Cardiac fibroblast (primary cell): ENCODE results near the gene MVD.

Experiments
- DNase-seq, 2 donors: peaks; one replicate each; pipeline versions ENCODE4 v3.0.0 to v3.0.0-alpha.2; 2010; ENCODE audit warnings: low read depth in 2 of 2
- H3K4me3 ChIP-seq, 2 donors: replicated peaks in 1 of 2; 1 replicate in 1 of 2; 2 replicates in 1 of 2; pipeline ENCODE4 v1.5.1; 2011; ENCODE audit warnings: low read depth in 2 of 2, low read length in 2 of 2, mild to moderate bottlenecking in 2 of 2, moderate library complexity in 1 of 2
- CTCF ChIP-seq: IDR thresholded peaks from one replicate; pipeline ENCODE4 v1.5.1; 2011; ENCODE audit warnings: low read depth, mild to moderate bottlenecking, low read length, inconsistent platforms

Gene MVD

GRCh38 chr16:88634994-88635670 lies 27.8 kb downstream of the MVD start:
- TF ChIP-seq CTCF: no peak
- no peak for DNase-seq

GRCh38 chr16:88634141-88634993 lies 28.5 kb downstream of the MVD start:
- H3K4me3 ChIP-seq: peak overlapping the region; percentile 37 to 48
- TF ChIP-seq CTCF: no peak
- DNase-seq: peak; percentile 44 to 60

More at GRCh38 chr16:88634994-88635670, 27.8 kb downstream of the MVD start:
- H3K4me3 ChIP-seq: peak overlapping the region; percentile 37 to 48

GRCh38 chr16:88633684-88634140 lies 29.2 kb downstream of the MVD start:
- DNase-seq: peak in 1 of 2 donors; percentile 30
- no peak overlapping the region for H3K4me3 ChIP-seq
- TF ChIP-seq CTCF: peak; percentile 41

GRCh38 chr16:88632587-88632930 lies 30.3 kb downstream of the MVD start:
- DNase-seq: no peak
- no peak overlapping the region for H3K4me3 ChIP-seq
- no peak for TF ChIP-seq CTCF

- TF ChIP-seq CTCF: no peak
- H3K4me3 ChIP-seq: no peak overlapping the region
- no peak for DNase-seq
Observed at GRCh38 chr16:88631920-88632586, 30.8 kb downstream of the MVD start.

- H3K4me3 ChIP-seq: no peak overlapping the region
- TF ChIP-seq CTCF: no peak
- DNase-seq: peak in 1 of 2 donors; percentile 36
Observed at GRCh38 chr16:88631384-88631783, 31.5 kb downstream of the MVD start.
